Left ventricle myocardium superior (tissue), 1 donor: ENCODE results near the gene NEUROD4. TPM values are rescaled to one million over a fixed set of nuclear protein-coding genes. Genes with fewer than 3 reads are reported as not detected.
A peak's percentile ranks its signal among the peaks of the same experiment; 100 is the strongest.

Experiments used
- ATAC-seq: fragments of 200-7000 bp; cut with Tn5 transposase; one replicate; pipeline ENCODE4 v1.9.1; 2020; ENCODE audit warnings: mild to moderate bottlenecking, moderate library complexity
- DNase-seq: peaks from one replicate; pipeline ENCODE4 v3.0.0-alpha.2; 2020
- intact Hi-C: fragments of 100-400 bp; cut with micrococcal nuclease; formaldehyde crosslinking; loops from one replicate; pipeline ENCODE4 v1.11.0; 2022
- total RNA-seq: library from RNA; stranded (reverse); fragmentation: NEBNext Ultra II Directional; extraction: Animal tissue kit (Norgen Biotek cat#: 25700); gene quantifications from one replicate; pipeline ENCODE4 v1.2.1, GENCODE V29; 2021
- donor health status: DM: no; HTN: yes; CAD: no; lungs with severe emphysema.

NEUROD4 gene
- total RNA-seq, 1 donor from 2014 or later = not detected

GRCh38 chr12:54993181-54993835 lies 26.5 kb upstream of the NEUROD4 start:
- intact Hi-C loops = loop anchor here (1.0 kb wide), 1 partner anchor 80 kb away; no protein-coding TSS in a partner anchor
- ATAC-seq = peak; percentile 61

GRCh38 chr12:54996205-54996604 lies 23.6 kb upstream of the NEUROD4 start:
- intact Hi-C loops = no loop called here
- ATAC-seq = no peak
- DNase-seq = no peak

More at GRCh38 chr12:54993181-54993835, 26.5 kb upstream of the NEUROD4 start:
- no peak for DNase-seq

GRCh38 chr12:54997929-54998522 lies 21.7 kb upstream of the NEUROD4 start:
- no peak for ATAC-seq
- no peak for DNase-seq
- intact Hi-C loops = no loop called here

GRCh38 chr12:54998958-54999510 lies 20.7 kb upstream of the NEUROD4 start:
- DNase-seq (no peak), ATAC-seq (no peak)
- intact Hi-C loops = no loop called here

GRCh38 chr12:55001198-55001868 lies 18.4 kb upstream of the NEUROD4 start:
- no peak for ATAC-seq
- intact Hi-C loops = no loop called here
- DNase-seq = no peak

GRCh38 chr12:55002355-55002754 lies 17.4 kb upstream of the NEUROD4 start:
- no peak for ATAC-seq
- no peak for DNase-seq
- intact Hi-C loops = no loop called here

GRCh38 chr12:55008944-55009585 lies 10.7 kb upstream of the NEUROD4 start:
- intact Hi-C loops = no loop called here
- ATAC-seq (no peak), DNase-seq (no peak)

GRCh38 chr12:55017416-55017925 lies 2.3 kb upstream of the NEUROD4 start:
- intact Hi-C loops = no loop called here
- ATAC-seq = no peak
- no peak for DNase-seq

- ATAC-seq = no peak
- intact Hi-C loops = no loop called here
Measured at GRCh38 chr12:55024575-55024974, 4.8 kb downstream of the NEUROD4 start.

GRCh38 chr12:55025508-55025907 lies 5.7 kb downstream of the NEUROD4 start:
- intact Hi-C loops = no loop called here
- ATAC-seq (no peak), DNase-seq (no peak)

More at GRCh38 chr12:55024575-55024974, 4.8 kb downstream of the NEUROD4 start:
- no peak for DNase-seq

GRCh38 chr12:55034218-55034617 lies 14.4 kb downstream of the NEUROD4 start:
- no peak for ATAC-seq
- no peak for DNase-seq
- intact Hi-C loops = no loop called here

GRCh38 chr12:55036326-55037115 lies 16.7 kb downstream of the NEUROD4 start:
- intact Hi-C loops = no loop called here
- DNase-seq = no peak

GRCh38 chr12:55037351-55037987 lies 17.7 kb downstream of the NEUROD4 start:
- DNase-seq (no peak), ATAC-seq (no peak)
- intact Hi-C loops = no loop called here

More at GRCh38 chr12:55036326-55037115, 16.7 kb downstream of the NEUROD4 start:
- no peak for ATAC-seq

GRCh38 chr12:55039395-55040354 lies 19.9 kb downstream of the NEUROD4 start:
- intact Hi-C loops = no loop called here

GRCh38 chr12:55041345-55042055 lies 21.7 kb downstream of the NEUROD4 start:
- DNase-seq = no peak
- intact Hi-C loops = no loop called here
- no peak for ATAC-seq

More at GRCh38 chr12:55039395-55040354, 19.9 kb downstream of the NEUROD4 start:
- DNase-seq = no peak
- no peak for ATAC-seq

GRCh38 chr12:55043542-55043941 lies 23.8 kb downstream of the NEUROD4 start:
- DNase-seq (no peak), ATAC-seq (no peak)
- intact Hi-C loops = no loop called here
